GM08714 (cell line): ENCODE results near the gene CLTA.

Experiments used
- H3K4me3 ChIP-seq: fragments of 200-500 bp; sonication (Bioruptor generic); 2 replicates; pipeline ENCODE4 v1.5.1; 2014; ENCODE audit warnings: mild to moderate bottlenecking, low read length, inconsistent platforms
- ZNF274 ChIP-seq: IDR thresholded peaks from 2 replicates; pipeline ENCODE4 v1.6.1; 2012; ENCODE audit warnings: mild to moderate bottlenecking, low read depth, low read length

Gene CLTA, protein sequence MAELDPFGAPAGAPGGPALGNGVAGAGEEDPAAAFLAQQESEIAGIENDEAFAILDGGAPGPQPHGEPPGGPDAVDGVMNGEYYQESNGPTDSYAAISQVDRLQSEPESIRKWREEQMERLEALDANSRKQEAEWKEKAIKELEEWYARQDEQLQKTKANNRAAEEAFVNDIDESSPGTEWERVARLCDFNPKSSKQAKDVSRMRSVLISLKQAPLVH

GRCh38 chr9:36190388-36191289 lies at the start of gene CLTA:
Gene CLTA, plus strand, starts transcription at chr9:36190921. Its CDS starts 136 bp downstream, at chr9:36191057.
- no peak for TF ChIP-seq ZNF274
- peak within 1 kb of the TSS; percentile 92 for H3K4me3 ChIP-seq

GRCh38 chr9:36141288-36141687 lies 49.4 kb upstream of the CLTA start:
- no peak for TF ChIP-seq ZNF274
- H3K4me3 ChIP-seq: no peak overlapping the region

DNA sequence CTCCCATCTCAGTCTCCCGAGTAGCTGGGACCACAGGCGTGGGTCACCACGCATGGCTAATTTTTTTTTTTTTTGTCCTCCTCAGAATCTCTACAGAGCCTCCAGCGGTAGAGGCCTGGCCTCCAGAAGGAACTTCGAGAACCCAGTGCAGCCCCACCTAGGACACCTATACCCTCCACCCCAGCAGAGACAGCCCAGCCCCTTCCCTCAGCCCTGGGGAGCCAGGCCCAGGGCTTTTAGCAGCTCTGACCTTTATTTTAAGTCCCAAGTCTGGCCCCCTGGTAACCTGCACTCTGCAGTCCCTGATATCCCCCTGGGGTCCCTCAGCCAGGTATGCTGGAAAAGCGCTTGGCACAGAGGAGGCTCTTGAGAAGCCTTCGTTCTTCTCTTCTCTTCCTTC lies 49.0 kb upstream of the CLTA start:
- no peak overlapping the region for H3K4me3 ChIP-seq
- no peak for TF ChIP-seq ZNF274

DNA sequence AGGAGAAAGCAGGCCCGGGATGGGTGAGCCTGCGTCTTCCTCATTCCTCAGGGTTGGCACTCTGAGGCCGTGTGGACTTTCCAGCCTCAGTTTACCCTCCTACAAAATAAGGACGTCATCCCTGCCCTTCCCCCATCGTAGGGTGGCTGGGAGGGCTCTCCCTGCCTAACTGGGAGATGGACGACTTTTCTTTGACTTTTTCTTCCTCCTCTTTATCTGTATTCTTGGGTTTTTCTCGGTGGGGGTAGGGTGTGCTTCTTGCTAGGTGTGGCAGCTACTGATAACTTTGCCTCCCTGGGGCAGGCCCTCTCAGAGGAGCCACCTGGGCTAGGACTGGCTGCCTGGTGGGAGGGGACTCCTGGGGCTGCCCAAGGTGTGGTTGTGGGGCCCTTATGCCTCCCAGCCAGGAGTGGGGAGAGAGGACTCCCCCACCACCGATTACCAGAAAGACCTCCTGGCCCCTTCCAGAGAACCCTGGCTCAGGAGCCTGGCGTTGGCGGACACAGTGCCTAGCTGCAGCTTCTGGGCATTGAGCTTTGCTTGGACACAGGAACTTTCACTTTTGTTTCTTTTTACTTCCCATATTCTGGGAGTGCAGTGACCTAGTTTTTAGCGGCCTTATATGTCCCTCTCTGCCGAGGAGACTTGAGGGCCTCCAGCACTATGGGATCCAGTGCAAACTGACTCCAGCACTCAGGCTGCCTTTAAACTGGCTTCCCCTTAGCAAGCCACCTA lies 48.0 kb upstream of the CLTA start:
- no peak overlapping the region for H3K4me3 ChIP-seq
- no peak for TF ChIP-seq ZNF274

- H3K4me3 ChIP-seq: no peak overlapping the region
- no peak for TF ChIP-seq ZNF274
Observed at GRCh38 chr9:36143245-36143641, 47.5 kb upstream of the CLTA start.

- no peak for TF ChIP-seq ZNF274
- H3K4me3 ChIP-seq: no peak overlapping the region
Observed at GRCh38 chr9:36144309-36145232, 46.1 kb upstream of the CLTA start.

DNA sequence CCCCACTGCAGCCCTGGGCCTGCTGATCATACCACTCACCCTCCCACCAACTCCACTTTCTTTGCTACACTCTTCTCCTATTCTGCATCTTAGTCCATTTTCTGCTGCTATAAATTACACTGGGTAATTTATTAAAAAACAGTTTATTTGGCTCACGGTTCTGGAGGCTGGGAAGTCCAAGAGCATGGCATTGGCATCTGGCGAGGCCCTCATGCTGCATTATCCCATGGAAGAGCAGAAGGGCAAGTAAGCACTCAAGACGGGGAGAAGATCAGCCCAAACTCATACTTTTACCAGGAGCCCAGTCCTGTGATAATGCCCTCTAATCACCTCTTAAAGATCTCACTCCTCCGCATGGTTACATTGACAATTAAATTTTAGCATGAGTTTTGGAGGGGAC lies 44.8 kb upstream of the CLTA start:
- H3K4me3 ChIP-seq: no peak overlapping the region
- TF ChIP-seq ZNF274: no peak

GRCh38 chr9:36146651-36147050 lies 44.1 kb upstream of the CLTA start:
- no peak for TF ChIP-seq ZNF274

DNA sequence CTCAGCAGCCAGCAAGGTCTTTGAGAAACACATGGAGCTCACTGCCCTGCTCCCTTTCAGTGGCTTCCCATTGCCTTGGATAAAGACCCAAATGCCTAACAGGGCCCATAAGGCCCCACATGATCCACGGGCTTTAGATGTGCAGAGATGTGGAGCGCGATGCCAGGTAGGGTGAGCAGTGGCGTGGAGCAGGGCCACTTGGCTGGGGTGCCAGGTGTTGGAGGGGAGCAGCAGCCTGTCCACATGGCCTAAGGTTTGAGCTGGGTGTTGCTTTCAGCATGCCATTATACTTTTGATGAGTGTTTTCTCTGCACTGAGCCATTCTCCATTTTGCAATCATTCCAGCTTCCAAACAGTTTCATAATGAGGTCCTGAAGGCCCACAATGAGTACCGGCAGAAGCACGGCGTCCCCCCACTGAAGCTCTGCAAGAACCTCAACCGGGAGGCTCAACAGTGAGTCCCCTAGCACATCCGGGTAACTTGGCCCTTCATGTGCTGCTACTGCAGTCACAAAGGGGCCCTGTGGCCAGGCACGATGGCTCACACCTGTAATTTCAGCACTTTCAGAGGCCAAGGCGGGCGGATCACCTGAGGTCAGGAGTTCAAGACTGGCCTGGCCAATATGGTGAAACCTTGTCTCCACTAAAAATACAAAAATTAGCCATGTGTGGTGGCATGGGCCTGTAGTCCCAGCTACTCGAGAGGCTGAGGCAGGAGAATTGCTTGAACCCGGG lies 43.1 kb upstream of the CLTA start:
- TF ChIP-seq ZNF274: no peak
- H3K4me3 ChIP-seq: no peak overlapping the region

More at GRCh38 chr9:36146651-36147050, 44.1 kb upstream of the CLTA start:
- H3K4me3 ChIP-seq: no peak overlapping the region

- TF ChIP-seq ZNF274: no peak
- no peak overlapping the region for H3K4me3 ChIP-seq
Observed at GRCh38 chr9:36148311-36149051, 42.2 kb upstream of the CLTA start.

DNA sequence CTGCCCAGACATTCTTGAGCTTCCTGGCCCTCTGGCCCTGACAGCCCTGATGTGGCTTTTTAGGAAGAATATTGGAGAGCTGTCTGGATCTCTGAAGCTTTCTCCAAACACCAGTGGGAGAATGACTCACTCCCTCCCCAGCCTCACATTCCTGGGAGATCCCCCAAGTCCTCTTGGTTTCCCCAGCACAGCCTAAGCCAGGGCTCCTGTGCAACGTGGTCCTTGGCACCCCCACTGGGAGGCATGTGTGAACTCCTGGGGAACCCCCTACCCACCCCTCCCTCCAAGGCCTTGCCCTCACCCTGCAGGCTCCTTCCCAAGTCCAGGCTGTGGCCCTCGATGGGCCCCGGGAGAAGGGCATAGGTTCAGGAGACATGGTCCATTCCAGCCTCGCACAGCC lies 41.5 kb upstream of the CLTA start:
- TF ChIP-seq ZNF274: no peak
- no peak overlapping the region for H3K4me3 ChIP-seq

DNA sequence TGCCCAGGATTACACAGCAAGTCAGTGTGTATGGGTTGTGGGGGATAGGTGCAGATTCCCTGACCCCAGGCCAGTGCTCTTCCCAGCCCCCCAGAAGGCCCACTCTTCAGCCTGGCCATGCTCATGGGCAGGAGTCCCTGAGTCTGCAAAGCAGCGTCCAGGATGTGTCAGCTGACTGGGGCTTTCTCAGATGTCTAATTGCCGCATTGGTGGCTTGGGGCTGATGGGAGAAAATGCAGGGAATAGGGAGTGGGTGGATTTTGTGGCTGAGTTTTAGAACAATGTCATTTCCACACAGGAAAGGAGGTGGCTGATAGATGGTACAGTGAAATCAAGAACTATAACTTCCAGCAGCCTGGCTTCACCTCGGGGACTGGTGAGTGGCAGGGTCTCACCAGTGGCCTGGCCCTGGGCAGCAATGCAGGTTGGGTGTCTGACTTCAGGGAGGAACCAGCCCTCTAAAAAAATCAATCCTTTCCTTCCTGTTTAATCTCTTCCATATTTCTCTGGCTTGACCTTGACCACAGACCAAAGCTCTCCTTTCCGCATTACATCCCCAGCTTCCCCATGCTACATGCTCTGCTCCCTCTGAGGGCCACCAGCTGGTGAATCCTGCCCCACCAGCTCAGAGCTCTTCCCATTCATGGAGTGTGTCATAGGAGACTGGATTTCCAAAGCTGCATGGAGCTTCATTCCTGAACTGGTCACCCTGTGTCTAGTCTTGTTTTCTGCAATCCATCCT lies 40.0 kb upstream of the CLTA start:
- TF ChIP-seq ZNF274: no peak
- H3K4me3 ChIP-seq: no peak overlapping the region
